Left kidney (tissue), 2 donors: Measurements from ENCODE around the gene LRGUK. TPM values are rescaled to one million over a fixed set of nuclear protein-coding genes. Genes with fewer than 3 reads are reported as not detected.

Source experiments
- DNase-seq: peaks from one replicate; pipeline ENCODE4 v3.0.0-alpha.2; 2013
- polyA plus RNA-seq: library from polyadenylated mRNA; unstranded; fragments of 120-200 nt; gene quantifications from one replicate; pipeline ENCODE4 v1.2.1, GENCODE V29; 2013; ENCODE audit not compliant: insufficient read length

LRGUK gene
- polyA plus RNA-seq, 1 donor: 4.3 TPM

DNA sequence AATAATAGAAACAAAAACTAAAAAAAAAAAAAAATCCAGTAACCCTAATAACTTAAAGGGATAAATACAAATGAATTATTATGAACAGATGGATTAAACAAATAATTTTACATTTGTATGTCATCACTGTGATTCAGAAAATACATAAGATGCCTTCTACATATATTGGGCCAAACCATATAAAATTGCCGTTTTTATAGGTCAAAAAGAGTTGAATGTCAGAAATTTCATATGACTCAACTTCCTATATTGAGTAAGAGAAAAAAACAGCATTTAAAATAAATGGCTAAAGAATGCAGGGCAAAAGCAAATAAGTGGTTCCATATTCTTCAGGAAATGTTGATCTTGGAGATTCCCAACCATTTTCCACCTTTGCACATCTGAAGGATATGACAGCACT is 180.2 kb downstream of the LRGUK start:
- DNase-seq: no peak

- DNase-seq: no peak
Observed at GRCh38 chr7:134308548-134308947, 181.4 kb downstream of the LRGUK start.

GRCh38 chr7:134311807-134312206 is 184.7 kb downstream of the LRGUK start:
- DNase-seq: no peak

DNA sequence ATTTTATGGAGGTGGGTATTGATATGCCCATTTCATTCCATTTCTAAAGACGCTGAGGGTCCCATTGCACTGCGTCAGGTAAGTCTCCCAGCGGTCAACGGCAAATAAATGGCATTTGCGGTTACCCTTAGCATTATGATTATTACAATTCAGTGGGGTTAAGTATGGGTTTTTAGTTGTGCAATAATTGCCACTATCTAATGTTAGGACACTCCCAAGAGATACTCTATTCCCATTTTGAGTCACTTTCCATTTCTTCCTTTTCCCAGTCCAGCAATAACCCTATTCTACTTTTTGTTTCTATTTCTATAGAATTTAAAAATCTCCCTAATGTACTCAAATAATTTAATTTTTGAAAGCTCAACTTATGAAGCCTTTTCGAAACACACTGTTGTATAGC is 185.6 kb downstream of the LRGUK start:
- DNase-seq: no peak

DNA sequence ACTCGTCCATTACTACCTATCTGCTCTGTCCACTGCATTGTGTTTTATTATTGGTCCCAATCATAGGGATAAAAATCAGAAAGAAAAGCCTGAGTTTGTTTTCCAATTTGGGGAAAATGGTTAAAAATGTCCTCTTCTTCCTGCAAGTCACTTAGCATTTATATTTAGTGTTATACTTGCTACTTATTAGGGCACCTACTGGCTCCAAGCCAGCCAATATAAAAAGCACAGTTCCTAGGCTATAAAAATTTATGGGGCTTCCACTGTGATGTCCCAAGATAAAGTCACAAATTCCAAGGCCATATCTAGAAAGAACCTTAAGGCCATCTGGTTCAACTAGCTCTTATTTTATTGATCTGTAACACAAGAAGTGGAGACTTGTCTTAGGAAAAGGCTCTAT is 186.4 kb downstream of the LRGUK start:
- no peak for DNase-seq

Other genes with a start within 250 kb of the LRGUK start
- 32.5 TPM for gene SLC35B4, start 189.6 kb downstream of the LRGUK start, polyA plus RNA-seq